AG04449 (cell line): ENCODE results near the gene DYNLRB1.
A peak's percentile ranks its signal among the peaks of the same experiment; 100 is the strongest.
"Not testable (repeated sequence)": the region's sequence is repeated elsewhere in the genome, so short reads cannot be mapped to it uniquely, and the experiment has no call there.

Source experiments
- CTCF ChIA-PET: fragments of 350-600 bp; formaldehyde crosslinking; extraction: SDS; loops from one replicate; lab custom pipeline; 2021; ENCODE audit warnings: antibody characterized with exemption; lab: Yijun Ruan, JAX
- POLR2A ChIA-PET: fragments of 400-600, 350-600 bp; formaldehyde crosslinking; extraction: SDS; loops from one replicate; lab custom pipeline; 2020; ENCODE audit warnings: antibody characterized with exemption, inconsistent platforms; lab: Yijun Ruan, JAX
- DNase-seq: peaks from one replicate; pipeline ENCODE4 v3.0.0-alpha.2; 2010; ENCODE audit warnings: low read depth, low spot score
- H3K4me3 ChIP-seq: 2 replicates; pipeline ENCODE4 v1.5.1; 2011; ENCODE audit warnings: low read depth, mild to moderate bottlenecking, control low read depth, low read length
- CTCF ChIP-seq: IDR thresholded peaks from one replicate; pipeline ENCODE4 v1.5.1; 2011; ENCODE audit warnings: mild to moderate bottlenecking, moderate library complexity, low read length, control low read depth, inconsistent platforms; ENCODE audit not compliant: insufficient read depth; ENCODE audit errors: missing control alignments

DYNLRB1 gene

GRCh38 chr20:34511891-34512265 is 4.3 kb upstream of the DYNLRB1 start:
- no peak for TF ChIP-seq CTCF
- CTCF ChIA-PET: interaction anchor here (0.6 to 2.1 kb wide), 4 partner anchors 10 to 209 kb away, joined by 3 to 7 read pairs (median 3); partner anchors contain the start of gene AHCY
- DNase-seq: no peak
- POLR2A ChIA-PET: no interaction called here
- no peak overlapping the region for H3K4me3 ChIP-seq

- CTCF ChIA-PET: interaction anchor here (0.6 to 2.1 kb wide), 3 partner anchors 11 to 209 kb away, joined by 3 to 7 read pairs (median 3); partner anchors contain the start of gene AHCY
- DNase-seq: no peak
- no peak overlapping the region for H3K4me3 ChIP-seq
- POLR2A ChIA-PET: no interaction called here
- TF ChIP-seq CTCF: no peak
Observed at GRCh38 chr20:34512266-34512954, 3.8 kb upstream of the DYNLRB1 start.

GRCh38 chr20:34512955-34513419 is 3.2 kb upstream of the DYNLRB1 start:
- no peak overlapping the region for H3K4me3 ChIP-seq
- TF ChIP-seq CTCF: no peak
- DNase-seq: no peak
- ChIA-PET POLR2A (no interaction called here), CTCF (interaction anchor here (0.8 to 2.1 kb wide), 3 partner anchors 10 to 200 kb away, joined by 3 to 7 read pairs (median 3); no protein-coding TSS in a partner anchor)

GRCh38 chr20:34514034-34514433 is 2.2 kb upstream of the DYNLRB1 start:
- ChIA-PET POLR2A (interaction anchor here (0.5 kb wide), 1 partner anchor 335 kb away, joined by 3 read pairs; no protein-coding TSS in a partner anchor), CTCF (interaction anchor here (1.6 to 4.0 kb wide), 2 partner anchors 22 to 201 kb away, joined by 3 to 67 read pairs; no protein-coding TSS in a partner anchor)
- not testable (repeated sequence) for H3K4me3 ChIP-seq, DNase-seq

- DNase-seq: no peak
- H3K4me3 ChIP-seq: peak overlapping the region; percentile 88
- ChIA-PET POLR2A (no interaction called here), CTCF (interaction anchor here (0.6 to 4.0 kb wide), 3 partner anchors 82 to 255 kb away, joined by 3 to 67 read pairs (median 3); no protein-coding TSS in a partner anchor)
- no peak for TF ChIP-seq CTCF
Observed at GRCh38 chr20:34514897-34515483, 1.2 kb upstream of the DYNLRB1 start.

GRCh38 chr20:34515484-34516246 is 557 bp upstream of the DYNLRB1 start:
- TF ChIP-seq CTCF: no peak
- ChIA-PET POLR2A (interaction anchor here (0.9 to 1.9 kb wide), 4 partner anchors 10 to 153 kb away, joined by 3 to 6 read pairs (median 4); partner anchors contain the start of gene ITCH), CTCF (interaction anchor here (0.6 to 4.0 kb wide), 5 partner anchors 23 to 254 kb away, joined by 3 to 67 read pairs (median 5); no protein-coding TSS in a partner anchor)
- DNase-seq: no peak
- peak overlapping the region; percentile 88 for H3K4me3 ChIP-seq
